Measurements from ENCODE around the gene ZNF106.

Gene ZNF106

GRCh38 chr15:42404461-42405235, 86.3 kb downstream of the ZNF106 start:
- no peak for DNase-seq

DNA sequence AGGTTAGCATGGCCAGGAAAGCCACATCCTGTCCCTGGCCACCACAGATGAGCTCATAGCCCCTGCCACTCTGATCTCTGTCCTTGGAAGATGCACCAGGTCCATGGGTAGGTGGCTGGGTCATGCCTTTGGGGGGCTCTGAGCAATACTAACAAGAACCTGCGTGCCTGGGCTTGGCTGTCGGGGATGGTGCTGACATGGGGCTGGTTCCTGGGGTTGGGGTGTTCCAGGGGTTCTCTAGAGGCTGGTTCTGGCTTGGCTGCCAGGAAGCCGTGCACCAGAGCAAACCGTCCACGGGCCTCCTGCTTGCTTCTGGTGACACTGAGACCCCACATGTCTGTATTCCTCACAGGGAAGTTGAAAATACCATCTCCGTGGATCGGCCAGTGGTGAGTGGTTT, 87.6 kb downstream of the ZNF106 start:
- no peak for DNase-seq

DNA sequence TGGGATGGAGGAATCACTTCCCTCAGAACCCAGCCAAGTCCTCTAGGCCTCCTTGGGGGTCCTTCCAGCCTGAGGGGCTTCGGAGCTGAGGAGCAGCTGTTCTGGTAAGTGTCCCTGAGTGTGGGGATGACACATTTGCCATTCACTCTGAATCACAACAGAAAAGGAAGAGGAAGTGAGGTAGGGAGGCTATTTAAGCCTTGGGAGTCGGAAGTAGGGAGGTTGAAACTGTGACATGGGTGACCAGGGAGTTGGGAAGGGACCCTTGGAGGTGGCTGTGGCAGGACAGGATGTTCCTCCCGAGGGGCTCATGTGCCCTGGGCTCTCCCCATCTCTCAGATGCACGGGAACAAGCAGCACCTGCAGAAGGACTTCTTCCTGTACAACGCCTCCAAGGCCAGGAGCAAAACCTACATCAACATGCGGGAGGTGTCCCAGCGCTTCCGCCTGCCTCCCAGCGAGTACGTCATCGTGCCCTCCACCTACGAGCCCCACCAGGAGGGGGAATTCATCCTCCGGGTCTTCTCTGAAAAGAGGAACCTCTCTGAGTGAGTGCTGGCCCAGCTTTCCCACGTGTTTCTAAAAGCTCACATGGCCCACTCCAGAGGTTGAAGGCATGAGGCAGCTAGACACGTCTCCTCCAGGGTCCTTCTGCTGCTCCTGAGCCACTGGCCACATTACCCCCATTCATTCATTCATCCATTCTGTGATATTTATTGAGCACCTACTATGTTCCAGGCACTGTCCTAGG, 88.3 kb downstream of the ZNF106 start:
- no peak for DNase-seq

DNA sequence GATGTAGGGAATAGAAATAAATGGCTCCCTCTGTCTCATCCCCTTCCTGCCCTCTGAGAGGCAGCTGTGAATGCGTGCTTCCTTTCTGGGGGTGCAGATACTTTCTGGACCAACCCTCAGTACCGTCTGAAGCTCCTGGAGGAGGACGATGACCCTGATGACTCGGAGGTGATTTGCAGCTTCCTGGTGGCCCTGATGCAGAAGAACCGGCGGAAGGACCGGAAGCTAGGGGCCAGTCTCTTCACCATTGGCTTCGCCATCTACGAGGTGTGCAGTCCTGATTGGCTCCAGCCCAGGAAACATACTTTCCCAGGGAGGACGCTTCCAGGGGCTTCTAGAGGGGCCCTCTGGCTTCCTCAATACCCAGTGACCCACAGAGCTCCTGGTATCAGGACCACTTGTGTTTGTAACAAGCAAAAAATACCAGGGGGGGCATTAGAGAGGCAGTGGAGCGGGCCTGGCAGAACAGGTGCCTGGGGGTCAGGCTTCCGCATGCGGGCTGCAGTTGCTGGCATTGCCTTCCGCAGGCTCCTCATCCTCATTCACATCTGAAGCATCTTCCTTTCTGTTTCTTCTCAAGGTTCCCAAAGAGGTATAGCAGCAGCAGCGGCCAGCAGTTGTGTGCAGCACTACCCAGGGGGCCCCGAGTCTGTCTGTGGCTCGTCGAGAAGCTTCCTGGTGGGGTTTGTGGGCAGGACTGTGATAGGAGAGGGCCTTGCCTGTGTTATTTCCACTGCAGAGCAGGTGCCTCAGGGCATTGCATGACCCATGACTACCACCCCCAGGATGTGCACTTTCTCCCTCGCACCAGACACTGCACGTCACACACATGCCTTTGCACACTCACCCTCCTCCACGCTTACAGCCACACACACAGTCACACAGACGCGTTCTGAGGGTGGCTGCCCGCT, 89.1 kb downstream of the ZNF106 start:
- DNase-seq, result no peak

DNA sequence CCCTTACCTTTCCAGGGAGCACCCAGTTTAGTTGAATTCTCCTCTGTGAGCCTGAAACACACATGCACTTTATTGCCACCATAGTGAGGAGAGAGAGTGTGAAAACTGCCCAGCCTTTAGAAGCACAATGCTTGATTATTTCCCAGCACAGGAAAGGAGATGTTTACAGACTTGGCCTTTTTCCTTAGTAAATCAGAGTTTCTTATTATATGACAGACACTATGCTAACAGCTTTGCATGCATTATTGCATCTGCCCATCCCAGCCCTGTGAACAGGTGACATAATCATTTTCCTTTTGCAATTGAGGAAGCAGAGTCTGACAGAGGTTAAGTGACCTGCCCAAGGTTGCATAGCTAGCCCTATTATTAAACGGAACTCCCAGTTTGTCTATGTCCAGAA, 95.1 kb downstream of the ZNF106 start:
- DNase-seq, result no peak

DNA sequence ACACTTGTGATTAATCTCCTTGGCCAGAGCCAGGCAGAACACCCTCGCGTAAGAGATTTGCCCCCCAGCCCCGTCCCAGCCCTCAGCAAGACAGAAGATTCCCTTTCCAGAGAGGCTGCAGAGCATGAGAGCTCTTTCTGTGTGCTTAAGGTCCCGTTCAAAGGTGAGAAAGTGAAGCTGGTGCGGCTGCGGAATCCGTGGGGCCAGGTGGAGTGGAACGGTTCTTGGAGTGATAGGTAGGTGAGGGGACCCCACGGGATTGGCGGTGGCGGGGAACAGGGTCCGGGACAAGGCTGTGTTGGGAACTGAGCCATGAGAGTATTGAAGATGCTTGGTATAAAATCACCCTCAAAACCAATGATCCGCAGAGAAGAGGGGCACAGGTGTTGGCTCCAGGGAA, 96.8 kb downstream of the ZNF106 start:
- DNase-seq, result no peak

- no peak for DNase-seq
Observed at GRCh38 chr15:42392309-42393024, 98.5 kb downstream of the ZNF106 start.

- no peak for DNase-seq
Observed at GRCh38 chr15:42387603-42388002, 103.3 kb downstream of the ZNF106 start.

- no peak for DNase-seq
Observed at GRCh38 chr15:42385980-42386700, 104.8 kb downstream of the ZNF106 start.

GRCh38 chr15:42385206-42385979, 105.5 kb downstream of the ZNF106 start:
- peak; percentile 28 for DNase-seq

- no peak for DNase-seq
Observed at GRCh38 chr15:42384597-42384996, 106.3 kb downstream of the ZNF106 start.

GRCh38 chr15:42378011-42378410, 112.9 kb downstream of the ZNF106 start:
- DNase-seq, result no peak

DNA sequence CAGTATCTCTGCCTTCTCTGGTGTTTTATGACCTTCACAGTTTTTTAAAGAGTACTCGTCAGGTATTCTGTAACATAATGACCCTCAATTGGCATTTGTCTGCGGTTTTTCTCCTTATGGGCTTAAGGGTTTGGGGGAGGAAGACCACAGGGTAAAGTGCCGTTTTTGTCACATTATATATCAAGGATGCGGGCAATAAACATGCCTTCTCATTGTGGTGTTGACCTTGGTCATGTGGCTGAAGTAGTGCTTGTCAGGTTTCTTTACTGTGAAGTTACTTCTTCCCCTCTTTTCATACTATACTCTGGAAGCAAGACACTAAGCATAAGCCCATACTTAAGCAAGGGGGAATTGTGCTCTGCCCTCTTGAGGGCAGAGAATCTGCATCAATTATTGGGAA, 115.0 kb downstream of the ZNF106 start:
- DNase-seq, result no peak

DNA sequence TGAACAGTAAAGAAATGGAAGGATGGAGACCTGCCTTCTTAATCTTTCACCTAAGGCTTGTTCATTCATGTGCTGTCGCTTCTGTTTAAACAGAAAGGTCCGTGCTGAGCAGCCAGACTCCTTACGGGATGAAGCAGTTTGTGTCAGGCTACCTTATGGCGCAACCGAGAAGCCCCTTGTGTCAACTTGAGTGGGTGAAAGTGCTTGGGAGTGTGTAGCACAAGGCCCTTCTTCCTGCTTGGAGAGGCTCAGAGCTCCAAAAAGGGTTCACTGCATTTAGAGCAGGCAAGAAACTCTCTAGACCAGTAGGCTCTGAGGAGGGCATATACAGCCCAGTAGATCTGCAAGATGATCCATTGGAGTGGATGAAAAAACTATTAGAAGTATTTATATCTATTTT, 115.7 kb downstream of the ZNF106 start:
- no peak for DNase-seq

DNA sequence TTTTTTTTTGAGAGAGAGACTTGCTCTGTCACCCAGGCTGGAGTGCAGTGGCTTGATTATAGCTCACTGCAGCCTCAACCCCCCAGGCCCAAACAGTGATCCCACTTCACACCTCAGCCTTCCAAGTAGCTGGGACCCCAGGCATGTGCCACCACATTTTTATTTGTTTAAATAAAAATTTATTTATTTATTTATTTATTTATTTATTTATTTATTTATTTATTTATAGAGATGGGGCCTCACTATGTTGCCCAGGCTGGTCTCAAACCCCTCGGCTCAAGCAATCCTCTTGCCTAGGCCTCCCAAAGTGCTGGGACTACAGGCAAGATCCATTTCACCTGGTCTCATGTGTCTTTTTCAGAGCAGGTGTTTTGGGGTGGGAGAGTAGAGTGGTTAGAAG, 116.1 kb downstream of the ZNF106 start:
- no peak for DNase-seq

GRCh38 chr15:42373936-42374335, 117.0 kb downstream of the ZNF106 start:
- no peak for DNase-seq

DNA sequence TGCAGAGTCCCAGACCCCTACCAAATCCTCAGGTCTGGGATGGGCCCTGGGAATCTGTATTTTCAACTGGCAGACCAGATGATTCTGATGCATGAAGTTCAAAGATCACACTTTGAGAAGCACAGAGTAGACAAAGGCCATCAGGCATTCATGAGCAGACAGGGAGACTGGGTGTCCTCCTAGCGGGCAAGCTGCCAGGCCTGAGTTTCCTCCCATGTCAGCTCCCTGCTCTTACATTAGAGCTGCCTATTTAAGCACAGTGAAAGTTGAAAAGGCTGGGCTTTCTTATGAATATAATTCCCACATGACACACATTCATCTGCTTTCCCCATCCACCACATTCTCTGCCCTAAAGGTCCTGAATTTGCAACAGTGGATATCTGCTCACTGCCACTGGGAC, 117.7 kb downstream of the ZNF106 start:
- DNase-seq, result peak; percentile 17

GRCh38 chr15:42371096-42371495, 119.8 kb downstream of the ZNF106 start:
- DNase-seq, result peak; percentile 9

GRCh38 chr15:42368096-42368495, 122.8 kb downstream of the ZNF106 start:
- no peak for DNase-seq

DNA sequence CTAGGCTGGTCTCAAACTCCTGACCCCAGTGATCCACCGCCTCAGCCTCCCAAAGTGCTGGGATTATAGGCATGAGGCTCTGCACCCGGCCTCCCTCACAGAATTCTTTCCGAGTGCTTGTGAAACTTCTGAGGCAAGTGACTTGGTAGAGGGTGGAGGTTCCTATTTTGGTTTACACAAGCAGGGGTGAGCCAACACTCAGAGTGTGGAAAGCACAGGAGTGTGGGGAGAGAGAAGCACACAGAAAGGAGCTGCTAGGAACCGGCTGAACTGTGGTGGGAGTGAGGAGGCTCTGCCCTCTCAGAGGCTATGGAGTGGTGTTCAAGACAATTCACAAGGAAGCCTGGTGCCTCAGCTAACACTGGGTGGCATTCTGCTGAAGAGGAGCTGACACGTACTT, 123.9 kb downstream of the ZNF106 start:
- DNase-seq, result no peak

DNA sequence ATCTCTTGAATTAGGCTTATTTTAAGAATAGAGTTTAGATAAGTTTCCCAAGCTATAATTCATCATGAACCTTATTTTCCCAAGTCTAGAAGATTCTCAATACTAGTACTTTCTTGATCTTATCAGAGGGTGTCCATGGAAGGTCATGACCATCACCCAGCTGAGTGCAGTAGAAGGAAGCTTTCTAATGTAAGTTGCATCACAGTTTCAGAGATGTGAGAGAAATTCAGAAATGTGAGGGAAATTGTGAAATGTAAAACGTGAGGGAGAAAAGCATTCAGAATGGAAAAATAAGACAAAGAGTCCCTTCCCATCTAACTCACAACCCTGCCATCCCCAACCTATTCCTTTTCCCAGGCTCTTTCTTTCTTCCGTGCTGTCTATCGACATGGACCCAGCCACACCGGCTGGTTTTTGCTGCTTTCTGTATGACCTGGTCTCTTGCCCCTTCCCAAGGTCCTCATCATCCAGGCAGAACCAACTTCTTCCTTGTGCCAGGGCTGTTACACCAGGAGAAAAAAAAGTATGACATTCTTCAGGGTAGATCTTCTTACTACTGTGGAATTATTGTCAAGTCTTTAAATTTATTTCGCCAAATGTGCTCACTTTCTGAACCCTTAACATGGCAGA, 124.9 kb downstream of the ZNF106 start:
- DNase-seq, result no peak
